Measurements from ENCODE around the gene DCST1.

DCST1 gene

GRCh38 chr1:155014709-155015508, 18.7 kb upstream of the DCST1 start:
- DNase-seq (ENCODE audit: low read depth), result no peak

GRCh38 chr1:155015527-155016230, 17.9 kb upstream of the DCST1 start:
- DNase-seq (ENCODE audit: low read depth), result no peak

GRCh38 chr1:155016231-155016831, 17.3 kb upstream of the DCST1 start:
- no peak for DNase-seq (ENCODE audit: low read depth)

- peak; percentile 58 for DNase-seq (ENCODE audit: low read depth)
These were observed 16.3 kb upstream of the DCST1 start for GRCh38 chr1:155017041-155017945.

GRCh38 chr1:155017946-155018316, 15.7 kb upstream of the DCST1 start:
- no peak for DNase-seq (ENCODE audit: low read depth)

GRCh38 chr1:155018617-155019348, 14.8 kb upstream of the DCST1 start:
- no peak for DNase-seq (ENCODE audit: low read depth)

- no peak for DNase-seq (ENCODE audit: low read depth)
These were observed 14.0 kb upstream of the DCST1 start for GRCh38 chr1:155019377-155020245.

- DNase-seq (ENCODE audit: low read depth), result no peak
These were observed 11.3 kb upstream of the DCST1 start for GRCh38 chr1:155022136-155022926.

- no peak for DNase-seq (ENCODE audit: low read depth)
These were observed 10.7 kb upstream of the DCST1 start for GRCh38 chr1:155022927-155023236.

GRCh38 chr1:155023627-155024026, 10.0 kb upstream of the DCST1 start:
- DNase-seq (ENCODE audit: low read depth), result no peak

- DNase-seq (ENCODE audit: low read depth), result no peak
These were observed 9.3 kb upstream of the DCST1 start for GRCh38 chr1:155024315-155024714.

- DNase-seq (ENCODE audit: low read depth), result no peak
These were observed 7.5 kb upstream of the DCST1 start for GRCh38 chr1:155026154-155026553.

GRCh38 chr1:155026588-155026987, 7.0 kb upstream of the DCST1 start:
- no peak for DNase-seq (ENCODE audit: low read depth)

GRCh38 chr1:155029513-155030242, 3.9 kb upstream of the DCST1 start:
- no peak for DNase-seq (ENCODE audit: low read depth)

GRCh38 chr1:155030243-155030795, 3.3 kb upstream of the DCST1 start:
- DNase-seq (ENCODE audit: low read depth), result no peak

GRCh38 chr1:155030899-155031298, 2.7 kb upstream of the DCST1 start:
- no peak for DNase-seq (ENCODE audit: low read depth)

- DNase-seq (ENCODE audit: low read depth), result no peak
These were observed 738 bp upstream of the DCST1 start for GRCh38 chr1:155032886-155033285.

GRCh38 chr1:155034318-155035208, 939 bp downstream of the DCST1 start:
- DNase-seq (ENCODE audit: low read depth), result no peak

Data from HS-5 (cell line).